Kidney tubule cell (primary cell): ENCODE measurements around the gene SMPX.

ENCODE experiments used
- DNase-seq: peaks from one replicate; pipeline ENCODE4 v3.0.0-alpha.2; 2018; ENCODE audit warnings: low spot score

Gene SMPX

DNA sequence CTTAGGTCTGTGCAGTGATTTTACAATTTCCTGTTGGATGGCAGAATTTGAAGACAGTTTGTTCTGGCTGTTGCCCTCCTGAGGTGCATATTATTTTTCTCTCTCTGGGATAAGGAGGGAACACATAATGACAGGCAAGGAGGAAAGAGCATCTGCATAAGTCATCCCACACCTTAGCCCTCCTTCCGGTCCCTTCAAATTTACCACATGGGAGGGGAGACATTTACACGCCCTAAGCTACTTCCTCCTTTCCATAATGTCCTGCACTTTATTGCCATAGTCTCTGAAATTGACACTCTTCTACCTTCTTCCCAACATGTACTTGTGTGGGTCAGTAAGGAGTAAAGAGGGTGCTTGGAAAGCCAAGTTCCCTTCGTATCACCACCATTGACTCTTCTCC is 13.9 kb downstream of the SMPX start:
- DNase-seq = no peak

DNA sequence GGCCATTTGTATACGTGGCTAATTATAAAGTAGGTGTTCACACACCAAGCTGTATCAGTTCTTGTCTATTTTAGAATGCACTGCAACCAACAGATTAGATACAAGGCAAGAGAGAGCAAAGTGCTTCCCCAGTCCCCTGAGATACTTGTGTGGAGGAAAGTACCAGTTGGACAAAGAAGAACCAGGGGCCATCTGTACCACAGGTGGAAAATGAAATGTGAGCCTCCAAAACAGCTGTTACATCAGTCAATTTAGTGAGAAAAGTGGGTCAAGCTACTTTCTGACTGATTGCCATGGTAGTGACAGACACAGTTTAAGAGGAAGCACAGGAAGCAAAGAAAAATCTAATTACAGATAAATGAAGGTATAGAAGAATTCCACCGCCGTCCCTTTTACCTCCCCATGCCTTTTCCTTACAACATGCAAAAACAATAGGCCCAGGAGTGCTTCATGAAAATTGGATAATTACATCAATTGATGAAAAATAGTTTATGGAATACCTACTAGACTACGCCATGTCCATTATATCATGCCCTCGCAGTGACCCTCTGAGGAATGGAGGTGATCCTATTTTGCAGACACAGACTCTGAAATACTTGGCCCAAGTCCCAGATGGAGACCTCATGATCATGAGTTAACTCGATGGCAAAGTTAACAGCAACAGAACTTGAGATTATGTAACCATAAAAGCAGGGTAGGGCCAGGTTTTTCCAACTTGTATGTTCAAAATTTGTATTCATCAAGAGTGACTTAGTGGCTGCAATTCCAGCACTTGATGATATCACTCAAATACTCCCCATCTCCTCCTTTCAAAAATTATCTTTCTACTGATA is 15.8 kb downstream of the SMPX start:
- DNase-seq = peak; percentile 42

DNA sequence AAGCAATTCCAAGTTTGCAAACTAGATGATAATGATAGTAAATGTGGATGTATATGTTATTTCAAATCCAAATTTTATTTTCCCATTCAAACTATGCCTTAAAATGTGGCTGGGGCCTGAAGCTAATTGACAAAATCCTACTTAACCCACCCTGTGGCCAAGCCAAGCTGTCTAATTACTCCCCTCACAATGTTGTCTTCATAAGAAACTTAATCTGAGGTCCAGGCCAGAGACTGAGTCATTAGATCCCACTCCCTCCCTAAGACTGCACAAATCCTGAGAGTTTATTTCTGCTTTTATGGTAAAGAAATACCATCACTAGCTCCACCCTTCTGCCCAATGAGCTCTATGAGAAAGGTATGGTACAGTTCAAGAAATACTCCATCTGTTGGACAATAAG is 16.6 kb downstream of the SMPX start:
- no peak for DNase-seq

DNA sequence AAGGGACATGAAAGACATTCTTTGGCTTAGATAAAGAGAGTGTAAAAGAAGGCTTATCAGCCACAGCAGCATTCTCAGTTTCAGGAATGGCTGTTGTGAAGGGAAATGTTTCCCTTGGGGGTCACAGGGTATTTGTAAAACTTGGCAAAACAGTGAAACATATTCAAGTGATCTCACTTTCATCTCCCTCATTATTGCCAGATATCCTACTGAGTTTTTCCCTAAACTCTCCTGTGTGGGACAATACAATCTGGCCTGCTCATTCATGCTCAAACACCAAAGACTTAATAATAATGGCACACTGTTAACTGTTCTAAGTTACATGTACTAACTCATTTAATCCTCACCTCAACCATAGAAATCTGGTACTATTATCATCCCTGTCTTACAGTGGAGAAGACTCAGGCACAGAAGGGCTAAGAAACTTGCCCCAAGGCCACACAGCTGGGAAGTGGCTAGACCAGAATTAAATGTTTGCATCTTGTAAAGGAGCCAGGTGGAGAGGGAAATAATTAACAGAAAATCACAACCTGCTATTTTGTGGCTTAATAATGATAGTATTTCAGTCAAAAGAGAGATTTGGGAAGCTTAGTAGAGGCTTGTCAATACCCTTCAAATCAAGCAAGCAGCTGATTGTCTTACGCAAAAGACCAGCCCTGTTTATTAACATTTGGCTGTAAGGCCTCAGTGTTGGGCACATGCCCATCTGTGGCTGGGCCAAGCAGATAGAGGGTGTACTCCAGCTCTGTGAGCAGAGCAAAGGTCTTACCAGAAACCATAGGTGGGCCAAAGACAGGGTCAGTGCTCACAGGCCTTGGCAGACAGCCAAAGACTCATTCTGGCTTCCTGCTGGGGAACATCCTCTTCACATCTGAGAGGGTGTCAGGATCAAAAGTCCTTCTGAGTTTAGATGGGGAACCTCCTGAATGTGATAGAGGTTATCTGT is 17.3 kb downstream of the SMPX start:
- DNase-seq = peak; percentile 13

DNA sequence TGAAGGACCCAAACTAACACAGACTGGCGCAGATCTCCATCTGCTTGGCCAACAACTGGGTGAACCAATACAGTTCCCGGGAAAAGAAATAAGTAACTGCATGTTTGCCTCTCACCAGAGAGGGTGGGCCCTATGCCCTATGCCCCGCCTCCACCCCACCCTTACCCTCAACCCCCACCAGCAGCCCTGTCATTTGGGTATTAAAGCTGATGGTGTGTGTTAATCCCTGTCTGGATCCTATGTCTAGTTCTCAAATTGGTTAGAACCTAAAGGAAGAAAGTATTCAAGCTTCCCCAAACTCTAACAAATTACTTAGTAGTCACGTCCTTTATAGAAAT is 19.0 kb downstream of the SMPX start:
- DNase-seq = no peak

DNA sequence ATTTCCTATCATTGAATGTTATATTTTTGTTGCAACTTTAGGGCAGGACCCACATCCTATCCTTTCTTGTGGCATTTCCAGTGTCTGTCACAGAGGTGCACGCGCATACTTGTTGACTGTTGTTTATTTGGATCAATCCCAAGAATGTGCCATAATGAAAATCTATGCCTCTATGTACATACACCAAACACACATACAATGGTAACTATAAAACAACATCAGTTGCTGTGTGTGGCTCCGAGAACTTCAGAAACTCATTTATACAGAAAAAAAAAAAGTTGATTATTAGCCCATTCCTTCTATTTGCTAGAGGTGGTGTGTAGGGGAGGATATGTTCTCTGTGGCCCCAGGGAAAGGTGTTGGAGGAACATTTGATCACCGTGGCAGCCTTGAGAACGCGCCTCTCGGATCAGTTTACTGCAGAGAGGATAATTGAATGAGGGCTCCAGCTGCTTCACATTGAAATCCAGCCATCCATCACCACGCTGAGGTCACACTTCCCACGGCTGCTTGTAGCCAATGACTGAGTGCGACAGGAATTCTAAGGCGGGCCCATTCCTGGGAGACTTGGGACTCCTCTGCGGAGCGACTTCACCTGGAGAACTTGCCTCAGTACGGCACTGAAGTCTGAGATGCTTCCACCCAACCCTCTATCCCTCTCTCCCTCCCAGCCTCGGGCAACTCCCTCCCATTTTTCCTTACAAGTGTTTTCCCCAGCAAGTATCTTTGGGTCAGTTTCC is 19.5 kb downstream of the SMPX start:
- peak; percentile 49 for DNase-seq

DNA sequence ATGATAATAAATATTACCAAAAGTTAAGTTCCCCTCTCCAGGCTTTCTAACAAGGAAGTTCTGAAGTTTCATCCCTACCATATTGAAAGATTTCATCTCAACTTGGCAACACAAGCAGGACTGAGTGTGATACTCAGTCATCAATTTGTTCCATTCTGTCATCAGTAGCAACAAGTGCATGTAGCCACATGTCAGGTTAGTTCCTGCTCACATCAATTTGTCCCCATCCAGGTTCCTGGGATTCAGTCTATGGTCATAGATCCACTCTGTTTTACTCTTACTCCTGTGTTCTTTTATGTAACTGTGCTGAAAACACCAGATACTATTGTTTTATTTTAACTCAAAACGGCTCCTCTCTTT is 22.2 kb downstream of the SMPX start:
- DNase-seq = no peak

DNA sequence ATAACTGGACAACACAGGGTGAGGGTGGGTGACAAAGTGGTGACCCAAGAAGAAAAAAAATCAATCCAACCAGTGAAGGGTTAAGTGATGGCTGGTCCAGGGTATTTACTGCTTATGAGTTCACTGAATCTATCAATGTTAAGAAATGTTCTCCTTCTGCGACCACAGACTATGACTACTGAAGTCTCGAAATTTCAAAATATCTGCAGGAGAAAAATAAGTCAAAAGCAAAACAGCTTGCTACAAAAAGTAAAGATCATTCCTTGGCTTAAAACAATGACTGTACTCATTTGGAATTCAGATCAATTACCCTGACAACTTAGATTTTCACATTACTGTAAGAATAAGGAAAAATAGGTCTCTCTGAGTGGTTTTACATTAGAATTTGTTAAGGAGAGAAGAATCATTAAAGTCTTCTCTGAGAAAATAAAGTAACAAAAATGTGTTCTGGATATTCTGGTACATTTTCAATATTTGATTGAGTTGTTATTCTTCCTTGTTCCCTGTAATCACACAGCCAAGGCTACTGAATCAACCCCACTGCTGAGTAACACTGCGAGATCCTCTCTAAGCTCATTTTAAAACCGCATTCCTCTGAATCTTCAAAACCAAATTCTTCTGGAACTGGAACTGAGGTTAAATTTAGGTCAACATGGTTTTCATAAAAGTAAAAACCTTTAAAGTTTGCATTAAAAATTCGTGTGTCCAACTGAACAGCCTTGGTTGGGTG is 22.7 kb downstream of the SMPX start:
- no peak for DNase-seq

DNA sequence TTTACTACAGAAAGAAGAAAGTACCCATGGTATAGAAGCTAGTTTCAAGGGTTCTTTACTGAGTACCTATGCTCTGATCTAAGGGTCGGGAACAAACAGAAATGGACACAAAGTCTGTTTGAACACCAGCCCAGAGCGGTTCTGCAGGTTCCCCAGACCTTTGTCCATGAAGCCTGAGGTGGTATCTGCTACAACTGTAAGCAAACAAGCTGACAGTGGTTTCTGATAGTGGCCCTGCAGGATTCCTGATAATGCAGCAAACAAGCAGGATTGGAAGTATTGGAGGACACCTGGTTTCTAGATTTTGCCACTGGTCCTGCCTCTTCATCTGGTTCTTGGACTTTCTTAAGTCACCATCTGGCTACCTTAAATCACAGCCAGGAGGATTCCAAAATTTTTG is 23.7 kb downstream of the SMPX start:
- DNase-seq = no peak

DNA sequence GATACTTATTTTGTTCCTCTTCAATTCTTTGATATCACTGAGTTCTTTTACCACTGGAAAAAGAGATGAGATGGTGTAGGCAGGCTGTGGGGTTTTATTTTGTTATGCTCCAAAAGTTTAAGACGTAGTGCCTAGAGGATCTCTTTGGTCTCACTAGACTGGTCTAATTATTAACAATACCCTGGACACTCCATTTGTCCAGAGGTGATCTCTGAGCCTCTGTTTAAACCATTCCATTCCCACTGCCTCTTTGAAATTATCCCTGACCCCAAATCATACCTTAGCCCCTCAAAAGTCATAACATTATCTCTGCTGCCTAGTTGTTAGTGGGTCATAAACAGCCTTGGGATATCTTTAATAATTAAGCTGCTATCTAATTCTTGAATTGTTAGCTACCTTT is 24.2 kb downstream of the SMPX start:
- no peak for DNase-seq

DNA sequence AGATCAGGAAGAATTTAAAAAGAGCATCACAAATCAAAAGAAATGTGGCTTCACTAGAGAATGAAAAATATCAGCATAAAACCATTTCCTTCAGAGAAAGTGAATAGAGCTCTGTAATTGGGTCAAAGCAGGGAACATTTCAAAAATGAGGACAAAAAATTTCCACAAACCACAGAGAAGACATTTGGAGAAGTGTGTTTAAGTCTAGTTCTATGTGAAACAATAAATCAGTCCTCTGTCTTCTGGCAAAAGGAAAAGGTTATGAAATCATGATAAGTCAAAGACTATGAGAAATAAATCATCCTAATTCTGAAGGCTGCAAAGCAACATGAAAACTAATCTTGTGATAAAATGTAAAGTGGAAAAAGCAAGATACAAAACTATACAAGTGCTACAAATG is 27.9 kb downstream of the SMPX start:
- DNase-seq = no peak

DNA sequence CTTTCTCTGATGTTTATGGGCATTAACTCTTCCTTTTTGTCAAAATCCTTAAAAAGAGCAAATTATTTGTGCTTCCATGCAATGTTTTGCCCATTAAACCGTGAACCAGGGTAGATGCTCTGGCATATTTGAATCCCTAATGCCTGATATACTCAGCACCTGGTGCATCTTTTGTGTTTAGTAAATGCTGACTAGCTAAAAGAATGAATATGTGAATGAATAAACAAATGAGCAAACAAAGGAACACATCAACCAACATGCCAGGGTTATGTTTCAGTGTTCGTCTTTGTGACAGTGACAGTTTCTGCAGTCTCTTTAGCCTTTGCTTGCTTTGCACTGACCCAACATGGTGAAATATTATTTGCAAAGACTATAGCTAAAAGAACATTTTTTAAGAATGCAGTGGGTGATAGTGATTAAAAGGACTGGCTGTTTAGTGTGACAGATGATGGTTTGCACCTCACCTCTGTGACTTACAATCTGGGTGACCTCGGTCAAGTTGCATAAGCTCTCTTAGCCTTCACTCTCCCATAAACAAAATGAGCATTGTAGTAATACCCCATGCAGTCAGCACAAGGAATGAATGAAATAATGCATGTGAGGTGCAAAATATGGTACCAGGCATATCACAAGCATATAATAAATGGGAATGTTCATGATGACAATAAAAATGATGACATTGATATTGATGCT is 29.5 kb downstream of the SMPX start:
- DNase-seq = no peak

DNA sequence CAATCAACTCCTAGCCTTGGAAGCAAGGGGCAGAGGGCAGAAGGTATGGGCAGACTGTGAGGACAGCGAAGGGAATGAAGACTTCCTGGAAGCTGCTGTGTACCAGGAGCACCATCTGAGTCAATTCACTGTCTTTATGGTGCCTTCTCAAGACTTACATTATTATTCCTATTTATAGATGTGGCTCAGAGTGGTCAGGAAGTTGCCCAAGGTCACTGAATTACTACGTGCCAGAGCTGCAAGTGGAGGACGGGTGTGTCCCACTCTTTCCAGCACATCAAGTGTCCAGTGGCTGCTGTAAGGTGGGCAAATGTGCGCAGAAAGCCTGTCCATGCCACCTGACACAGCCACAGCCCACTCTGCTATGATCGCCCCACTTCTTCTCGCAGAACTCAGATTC is 32.0 kb downstream of the SMPX start:
- no peak for DNase-seq

DNA sequence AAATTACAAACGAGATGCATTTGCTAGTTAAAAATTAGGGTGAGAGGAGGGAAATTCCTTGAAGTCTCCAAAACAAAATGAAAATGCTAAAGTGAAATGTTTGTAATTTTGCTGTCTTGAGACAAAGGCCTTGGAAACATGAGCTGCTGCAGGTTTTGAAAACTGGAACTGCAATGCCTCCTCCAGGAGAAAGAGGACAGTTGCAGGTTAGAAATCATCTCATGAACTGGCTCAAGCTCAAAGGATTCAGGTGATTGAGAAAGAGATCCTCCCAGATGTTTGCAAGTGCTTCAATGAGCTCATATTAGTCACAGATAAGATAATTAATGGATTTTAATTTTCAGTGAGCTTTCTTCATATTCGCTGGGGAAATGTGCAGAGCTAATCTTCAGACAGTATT is 32.4 kb downstream of the SMPX start:
- peak; percentile 44 for DNase-seq

DNA sequence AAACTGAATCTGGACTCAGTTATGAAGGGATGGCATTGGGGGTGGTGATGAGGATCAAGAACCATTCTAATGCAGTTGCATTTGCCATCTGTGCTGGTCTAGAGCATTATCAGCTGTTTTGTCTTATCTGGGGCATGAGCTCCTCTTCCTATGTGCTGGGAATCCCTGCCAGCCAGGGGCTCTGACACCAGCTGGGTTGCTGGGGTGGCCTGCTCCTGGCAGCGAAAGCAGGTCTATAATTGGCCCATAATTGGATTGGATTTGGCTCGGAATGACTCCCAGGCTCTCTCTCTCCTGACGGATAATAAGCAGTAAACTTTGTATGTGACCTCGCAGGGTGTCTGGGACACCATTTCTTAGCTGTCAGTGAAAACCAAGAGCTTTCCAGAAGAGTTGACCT is 34.1 kb downstream of the SMPX start:
- no peak for DNase-seq

DNA sequence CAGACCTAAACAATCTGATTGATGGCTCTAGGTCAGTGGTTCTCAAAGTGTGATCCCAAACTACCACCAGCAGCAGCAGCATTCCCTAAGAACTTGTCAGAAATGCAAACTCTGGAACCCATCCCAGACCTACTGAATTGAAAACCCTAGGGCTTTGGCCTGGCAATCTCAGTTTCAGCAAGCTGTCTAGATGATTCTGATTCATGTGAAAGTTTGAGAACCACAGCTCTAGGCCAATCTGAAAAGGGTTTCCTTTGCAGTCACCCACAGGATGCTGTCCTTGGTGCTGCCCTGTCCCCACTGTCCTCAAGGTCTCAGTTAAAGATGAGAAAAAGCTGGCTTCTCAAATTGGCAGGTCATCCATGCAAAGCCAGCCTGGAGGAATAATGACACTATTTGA is 34.8 kb downstream of the SMPX start:
- DNase-seq = no peak

DNA sequence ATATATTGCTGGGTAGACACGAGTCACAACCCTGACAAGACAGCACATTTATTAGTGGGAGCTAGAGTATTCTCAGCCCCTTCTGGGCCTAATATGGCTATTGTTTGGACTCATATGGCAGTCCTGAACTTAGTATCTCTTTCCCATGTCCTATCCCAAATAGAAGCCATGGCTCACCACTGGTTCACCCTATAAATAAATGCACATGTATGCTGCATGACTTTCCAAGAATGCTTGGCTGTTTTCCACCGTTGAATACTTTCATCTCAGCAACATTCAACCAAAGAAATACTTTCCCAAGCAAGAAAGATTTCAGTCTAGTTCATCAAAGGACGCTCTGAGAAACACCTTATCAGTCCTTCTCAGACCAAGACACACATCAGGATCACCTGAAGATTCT is 36.7 kb downstream of the SMPX start:
- DNase-seq = no peak

DNA sequence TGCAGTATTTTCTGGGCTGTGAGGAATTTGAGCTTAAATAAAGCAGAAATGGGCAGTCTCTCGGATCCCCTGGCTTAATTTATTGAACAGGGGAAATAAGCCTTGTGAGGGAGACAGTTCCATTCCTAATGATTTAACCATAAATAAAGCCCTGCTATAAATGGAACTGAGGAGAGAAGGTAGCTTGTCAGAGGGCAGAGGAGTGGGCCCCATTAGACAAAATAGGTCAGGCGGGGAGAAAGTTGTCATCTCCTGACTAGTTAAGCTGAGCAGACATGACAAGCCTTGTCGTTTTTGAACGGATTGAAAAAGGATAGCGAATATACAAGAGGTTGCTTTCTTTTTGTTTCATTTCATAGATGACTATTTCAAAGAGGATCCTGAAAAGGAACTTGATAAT is 39.3 kb downstream of the SMPX start:
- no peak for DNase-seq

DNA sequence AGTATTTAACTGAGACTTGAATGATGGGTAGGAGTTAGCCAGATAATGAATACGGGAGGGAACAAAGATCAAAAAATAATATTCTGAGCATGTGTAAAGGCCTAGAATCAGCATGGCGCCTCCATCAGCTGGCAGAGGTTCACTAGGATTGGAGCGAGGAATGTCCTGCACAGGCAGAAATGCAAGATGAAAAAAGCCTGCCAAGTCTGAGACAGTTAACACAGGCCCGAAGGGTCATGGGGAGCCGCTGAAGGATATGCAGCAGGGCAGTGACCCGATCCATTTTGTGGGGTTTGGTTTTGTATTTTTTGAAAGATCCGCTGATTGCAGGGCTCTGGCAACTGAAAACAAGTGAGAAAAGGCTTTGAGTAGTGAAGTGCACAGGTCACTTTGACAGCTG is 40.1 kb downstream of the SMPX start:
- DNase-seq = no peak

DNA sequence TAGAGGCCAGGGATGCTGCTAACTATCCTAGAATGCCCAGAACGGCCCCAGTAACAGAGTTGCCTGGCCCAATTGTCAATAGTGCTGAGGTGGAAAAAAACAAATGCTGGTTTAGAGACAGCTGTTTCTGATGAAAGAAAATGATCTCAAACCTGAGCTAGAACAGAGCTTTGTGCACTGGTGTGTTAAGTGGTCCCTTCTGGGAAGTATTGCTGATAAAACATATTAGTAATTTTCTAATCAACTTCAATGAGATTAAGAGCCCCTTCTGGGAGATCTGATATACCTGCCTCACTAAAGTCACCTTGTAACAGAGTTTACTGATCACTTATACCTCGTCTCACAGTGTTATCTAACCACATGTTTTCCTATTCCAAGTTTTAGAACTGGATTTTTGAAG is 42.1 kb downstream of the SMPX start:
- DNase-seq = no peak

DNA sequence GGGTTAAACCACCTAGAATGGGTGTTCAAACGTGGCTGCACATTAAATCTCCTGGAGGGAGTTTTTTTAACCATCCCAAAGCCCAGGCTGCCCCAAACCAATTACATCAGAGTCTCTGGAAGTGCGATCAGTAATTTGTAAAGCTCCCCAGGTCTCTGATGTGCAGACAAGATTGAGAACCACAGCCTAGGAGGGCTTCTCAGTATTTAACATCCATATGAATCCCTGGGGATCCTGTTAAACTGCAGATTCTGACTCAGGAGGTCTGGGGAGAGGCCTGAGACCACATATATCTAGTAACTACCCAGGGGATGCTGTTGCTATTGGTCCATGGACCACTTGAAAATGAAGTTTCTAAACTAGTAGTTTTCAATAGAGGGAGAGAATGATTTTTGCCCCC is 42.6 kb downstream of the SMPX start:
- no peak for DNase-seq

DNA sequence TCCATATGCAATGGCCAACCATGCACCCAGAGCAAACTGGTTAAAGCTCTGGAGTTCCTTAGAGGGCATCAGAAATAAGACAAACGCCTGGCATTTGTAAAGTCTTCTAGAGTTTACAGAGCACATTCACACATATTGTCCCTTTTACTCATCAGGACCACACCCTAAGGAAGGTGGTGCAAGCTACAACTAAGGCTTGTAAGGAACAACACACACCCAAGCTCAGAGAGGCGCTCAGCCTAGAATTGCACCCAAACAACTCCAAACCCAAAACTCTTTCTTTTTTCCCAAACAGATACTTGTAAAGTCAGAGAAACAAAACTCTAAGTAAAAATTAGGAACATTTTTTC is 46.1 kb downstream of the SMPX start:
- DNase-seq = no peak
